Left ventricle myocardium inferior (tissue), 1 donor: Measurements from ENCODE around the gene AATK. TPM values are rescaled to one million over a fixed set of nuclear protein-coding genes. Genes with fewer than 3 reads are reported as not detected.
"Not testable (repeated sequence)": the region's sequence is repeated elsewhere in the genome, so short reads cannot be mapped to it uniquely, and the experiment has no call there.

Experiments used
- DNase-seq: peaks from one replicate; pipeline ENCODE4 v3.0.0-alpha.2; 2020
- H3K27ac ChIP-seq: fragments of 200-600 bp; replicated peaks from 2 replicates; pipeline ENCODE4 v1.8.0; 2021
- H3K27me3 ChIP-seq: fragments of 200-600 bp; 2 replicates; pipeline ENCODE4 v1.8.0; 2021; ENCODE audit warnings: low read depth
- H3K36me3 ChIP-seq: fragments of 200-600 bp; 2 replicates; pipeline ENCODE4 v1.8.0; 2021
- H3K4me1 ChIP-seq: fragments of 200-600 bp; 2 replicates; pipeline ENCODE4 v1.8.0; 2021
- H3K4me3 ChIP-seq: fragments of 200-600 bp; 2 replicates; pipeline ENCODE4 v1.8.0; 2021; ENCODE audit warnings: mild to moderate bottlenecking, moderate library complexity
- H3K9me3 ChIP-seq: fragments of 200-600 bp; replicated peaks from 2 replicates; pipeline ENCODE4 v1.8.0; 2021
- CTCF ChIP-seq: fragments of 200-600 bp; IDR thresholded peaks from 2 replicates; pipeline ENCODE4 v1.8.0; 2021; ENCODE audit warnings: antibody characterized with exemption, mild to moderate bottlenecking, borderline replicate concordance
- intact Hi-C: fragments of 100-400 bp; cut with micrococcal nuclease; formaldehyde crosslinking; loops from one replicate; pipeline ENCODE4 v1.11.0; 2022
- total RNA-seq: library from RNA; stranded (reverse); fragmentation: NEBNext Ultra II Directional; extraction: Animal tissue kit (Norgen Biotek cat#: 25700); gene quantifications from one replicate; pipeline ENCODE4 v1.2.1, GENCODE V29; 2021
- donor health status: DM: no; HTN: yes; CAD: no; lungs with severe emphysema.

AATK gene
- total RNA-seq, 1 donor from 2014 or later, result 2.3 TPM

GRCh38 chr17:81156866-81157805, 8.9 kb downstream of the AATK start:
- DNase-seq, result no peak

DNA sequence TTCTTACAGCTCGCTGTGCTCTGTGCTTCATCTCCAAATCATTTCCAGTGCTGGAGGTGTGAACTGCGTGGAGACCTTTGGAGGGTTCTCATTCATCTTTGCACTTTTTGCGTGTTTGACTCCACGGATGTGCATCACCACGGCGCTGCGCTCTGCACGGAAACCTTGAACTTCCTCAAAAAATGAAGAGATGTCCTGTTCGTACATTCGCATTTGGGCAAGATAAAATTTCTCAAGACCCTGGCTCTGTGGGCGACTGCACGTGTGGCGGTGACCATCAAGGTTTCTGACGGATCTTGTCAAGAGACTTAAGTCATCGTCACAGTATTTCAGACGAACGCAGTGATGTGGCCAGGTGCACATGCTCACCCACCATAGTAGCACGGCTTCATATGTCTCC, 11.1 kb downstream of the AATK start:
- Histone ChIP-seq H3K27ac (no peak overlapping the region), H3K36me3 (no peaks in the 10 kb centered on the region), H3K27me3 (no peaks in the 10 kb centered on the region), H3K4me3 (no peak overlapping the region), H3K9me3 (no peaks in the 10 kb centered on the region), H3K4me1 (peaks cover 13% of the 10 kb centered on the region)
- no peak for TF ChIP-seq CTCF
- intact Hi-C loops, result no loop called here
- no peak for DNase-seq

More at GRCh38 chr17:81156866-81157805, 8.9 kb downstream of the AATK start:
- Histone ChIP-seq H3K4me3 (no peak overlapping the region), H3K4me1 (peaks cover 25% of the 10 kb centered on the region), H3K36me3 (no peaks in the 10 kb centered on the region), H3K27me3 (no peaks in the 10 kb centered on the region), H3K9me3 (no peaks in the 10 kb centered on the region), H3K27ac (no peak overlapping the region)
- no peak for TF ChIP-seq CTCF
- intact Hi-C loops, result no loop called here

DNA sequence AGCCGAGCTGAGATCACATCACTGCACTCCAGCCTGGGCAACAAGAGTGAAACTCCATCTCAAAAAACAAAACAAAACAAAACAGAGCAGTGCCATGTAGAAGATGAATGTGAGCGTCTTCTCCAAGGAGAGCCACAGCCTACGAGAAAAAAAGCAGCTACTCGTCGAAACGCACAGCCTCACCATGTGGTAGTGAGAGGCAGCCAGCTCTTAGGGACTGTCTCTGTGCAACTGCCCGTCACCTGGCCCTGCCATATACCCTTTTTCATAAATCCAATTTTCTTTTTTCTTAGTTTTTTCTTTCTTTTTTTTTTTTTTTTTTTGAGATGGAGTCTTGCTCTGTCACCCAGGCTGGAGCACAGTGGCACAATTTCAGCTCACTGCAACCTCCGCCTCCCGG, 12.0 kb downstream of the AATK start:
- H3K27ac ChIP-seq, H3K36me3 ChIP-seq, DNase-seq, H3K4me3 ChIP-seq, H3K4me1 ChIP-seq, H3K27me3 ChIP-seq, H3K9me3 ChIP-seq, intact Hi-C loops: not testable (repeated sequence)

DNA sequence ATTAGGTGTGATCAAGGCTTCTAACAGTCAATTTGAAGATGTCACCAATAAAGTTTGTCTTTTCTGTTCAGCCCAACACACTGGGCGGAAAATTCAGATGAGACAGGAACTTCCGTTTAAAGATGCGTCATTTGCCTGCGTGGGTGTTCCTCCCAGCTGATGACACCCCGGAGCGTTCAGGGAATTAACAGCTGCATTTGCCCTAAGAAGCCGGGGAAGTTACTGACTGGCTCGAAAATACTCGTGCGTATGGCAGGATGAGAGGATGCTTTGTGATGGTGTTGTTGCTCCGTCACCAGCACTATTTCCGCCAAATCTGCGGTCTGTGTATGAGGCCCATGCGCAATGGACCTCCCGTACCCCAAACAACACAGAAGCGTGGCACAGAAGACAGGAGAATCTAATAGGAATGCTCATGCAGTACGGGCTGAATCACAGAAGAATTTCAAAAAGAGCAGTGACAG, 12.6 kb downstream of the AATK start:
- no peak overlapping the region for H3K4me3 ChIP-seq
- DNase-seq, result no peak
- no peaks in the 10 kb centered on the region for H3K27me3 ChIP-seq
- no peaks in the 10 kb centered on the region for H3K36me3 ChIP-seq
- H3K4me1 ChIP-seq, result peaks cover 8% of the 10 kb centered on the region
- no peak overlapping the region for H3K27ac ChIP-seq
- no peaks in the 10 kb centered on the region for H3K9me3 ChIP-seq
- intact Hi-C loops, result no loop called here
- TF ChIP-seq CTCF, result no peak

DNA sequence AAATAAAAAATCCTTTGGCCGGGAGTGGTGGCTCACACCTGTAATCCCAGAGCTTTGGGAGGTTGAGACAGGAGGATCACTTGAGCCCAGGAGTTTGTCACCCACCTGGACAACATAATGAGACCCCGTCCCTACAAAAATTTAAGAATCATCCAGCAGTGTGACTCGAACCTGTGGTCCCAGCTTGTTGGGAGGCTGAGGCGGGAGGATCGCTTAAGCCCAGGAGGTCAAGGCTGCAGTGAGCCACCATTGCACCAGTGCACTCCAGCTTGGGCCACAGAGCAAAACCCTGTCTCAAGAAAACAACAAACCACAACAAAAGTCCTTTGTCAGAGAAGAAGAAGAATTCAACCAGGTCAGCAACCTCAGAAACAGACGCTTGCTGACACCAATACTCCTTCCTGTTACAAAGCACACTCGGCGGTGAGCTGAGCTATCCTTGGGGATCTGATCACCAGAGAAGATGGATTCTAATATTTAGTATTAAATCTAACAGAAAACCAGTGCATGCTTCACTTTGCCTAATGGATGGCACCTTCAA, 13.7 kb downstream of the AATK start:
- no peaks in the 10 kb centered on the region for H3K9me3 ChIP-seq
- H3K27ac ChIP-seq, result no peak overlapping the region
- H3K36me3 ChIP-seq, result no peaks in the 10 kb centered on the region
- no peak for DNase-seq
- intact Hi-C loops, result no loop called here
- no peak overlapping the region for H3K4me3 ChIP-seq
- peaks cover 8% of the 10 kb centered on the region for H3K4me1 ChIP-seq
- TF ChIP-seq CTCF, result no peak
- H3K27me3 ChIP-seq, result no peaks in the 10 kb centered on the region

- no peak for DNase-seq
- no peak overlapping the region for H3K27ac ChIP-seq
- H3K27me3 ChIP-seq, result no peaks in the 10 kb centered on the region
- TF ChIP-seq CTCF, result no peak
- H3K36me3 ChIP-seq, result no peaks in the 10 kb centered on the region
- H3K4me1 ChIP-seq, result peaks cover 8% of the 10 kb centered on the region
- no peak overlapping the region for H3K4me3 ChIP-seq
- intact Hi-C loops, result no loop called here
- H3K9me3 ChIP-seq, result no peaks in the 10 kb centered on the region
Observed at GRCh38 chr17:81151278-81151677, 14.7 kb downstream of the AATK start.
